ENCODE data around the gene RNU1-2.
"Not testable (repeated sequence)": the region's sequence is repeated elsewhere in the genome, so short reads cannot be mapped to it uniquely, and the experiment has no call there.

Gene RNU1-2

DNA sequence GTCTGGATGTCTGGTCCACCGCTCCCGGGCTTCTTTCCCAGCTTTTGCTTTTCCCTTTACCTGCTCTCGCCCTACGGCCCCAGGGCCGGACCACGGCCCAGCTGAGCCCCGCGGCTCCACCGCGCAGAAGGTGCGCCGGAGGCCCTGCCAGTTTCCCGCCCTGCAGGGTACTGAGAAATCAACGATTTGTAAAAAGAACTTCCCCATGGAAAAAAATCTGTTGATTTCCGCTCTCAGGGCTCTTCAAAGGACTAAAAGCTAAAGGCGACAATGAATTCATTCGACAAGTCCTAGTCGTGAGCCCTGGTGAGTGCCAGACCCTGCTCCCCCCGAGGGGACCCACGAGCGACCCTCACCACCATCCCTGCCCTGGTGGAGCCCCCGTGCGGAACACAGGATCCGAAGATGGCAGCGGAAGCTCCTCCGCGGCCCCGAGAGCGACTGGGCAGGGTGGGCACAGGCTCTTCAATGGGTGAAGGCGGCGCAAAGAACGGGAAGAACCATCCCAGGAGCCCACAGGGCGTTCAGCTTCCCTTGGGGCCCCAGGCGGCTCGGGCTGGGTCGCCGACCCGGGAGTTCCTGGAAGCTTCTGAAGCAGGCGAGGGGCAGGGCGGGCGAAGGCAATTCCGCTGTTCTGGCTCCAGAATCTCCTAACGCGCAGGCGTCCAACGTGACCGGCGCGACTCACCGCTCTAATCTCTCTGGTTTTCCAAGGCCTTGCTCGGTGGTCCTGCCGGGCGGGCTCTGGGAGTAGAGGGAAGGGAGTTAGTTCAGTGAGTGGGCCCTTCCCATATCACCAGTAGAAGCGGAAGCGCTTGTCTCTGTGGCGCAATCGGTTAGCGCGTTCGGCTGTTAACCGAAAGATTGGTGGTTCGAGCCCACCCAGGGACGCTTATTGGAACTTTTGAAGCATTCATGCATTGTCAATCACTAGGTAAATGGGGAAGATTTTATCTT, 6.6 kb upstream of the RNU1-2 start:
- peak; percentile 61 for DNase-seq (ENCODE audit: low read depth)

DNA sequence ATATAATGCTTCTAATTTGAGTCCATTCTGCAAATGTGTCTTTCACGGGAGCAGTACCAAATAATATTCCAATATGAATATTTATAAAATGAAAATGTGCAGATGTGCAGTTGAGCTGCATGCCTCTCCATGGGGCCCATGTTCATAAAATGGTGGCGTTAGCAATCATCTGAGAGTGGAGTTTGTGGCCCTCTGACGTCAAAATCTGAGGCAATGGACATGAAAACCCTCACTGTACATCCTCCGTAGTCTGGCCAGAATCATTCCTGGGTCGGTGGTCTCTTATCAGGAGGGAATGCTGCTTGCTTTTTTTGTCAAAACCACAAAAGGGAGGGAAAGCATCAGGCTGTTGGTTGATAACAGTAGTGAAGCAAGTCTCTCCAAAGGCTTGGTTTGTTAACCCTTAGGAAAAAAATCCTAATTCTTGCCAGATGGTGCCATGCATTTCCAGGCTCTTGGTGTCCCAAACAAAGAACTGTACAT, 5.2 kb upstream of the RNU1-2 start:
- DNase-seq (ENCODE audit: low read depth): not testable (repeated sequence)

DNA sequence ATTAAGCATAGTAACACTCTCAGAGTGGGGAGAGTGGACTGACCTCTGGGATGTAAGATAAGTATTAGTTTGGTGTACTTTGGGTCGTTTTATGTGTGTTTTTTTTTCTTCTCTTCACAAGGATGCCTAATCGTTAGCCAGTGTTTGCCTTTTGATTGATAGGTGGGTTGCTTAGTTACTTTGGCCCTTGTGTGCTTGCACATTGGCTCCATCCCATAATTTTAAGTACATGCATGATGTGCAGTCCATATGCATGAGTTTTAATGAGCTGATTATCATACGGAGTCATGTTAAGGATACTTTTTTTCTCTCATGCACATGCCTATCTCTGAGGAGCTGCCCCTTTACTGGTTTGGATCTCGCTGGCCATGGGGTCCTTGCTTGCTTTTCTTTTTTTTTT, 4.7 kb upstream of the RNU1-2 start:
- not testable (repeated sequence) for DNase-seq (ENCODE audit: low read depth)

GRCh38 chr1:16892978-16893525, 2.7 kb upstream of the RNU1-2 start:
- not testable (repeated sequence) for DNase-seq (ENCODE audit: low read depth)

GRCh38 chr1:16893796-16894195, 2.0 kb upstream of the RNU1-2 start:
- not testable (repeated sequence) for DNase-seq (ENCODE audit: low read depth)

- DNase-seq (ENCODE audit: low read depth): not testable (repeated sequence)
These were observed 1.4 kb upstream of the RNU1-2 start for GRCh38 chr1:16894338-16894737.

DNA sequence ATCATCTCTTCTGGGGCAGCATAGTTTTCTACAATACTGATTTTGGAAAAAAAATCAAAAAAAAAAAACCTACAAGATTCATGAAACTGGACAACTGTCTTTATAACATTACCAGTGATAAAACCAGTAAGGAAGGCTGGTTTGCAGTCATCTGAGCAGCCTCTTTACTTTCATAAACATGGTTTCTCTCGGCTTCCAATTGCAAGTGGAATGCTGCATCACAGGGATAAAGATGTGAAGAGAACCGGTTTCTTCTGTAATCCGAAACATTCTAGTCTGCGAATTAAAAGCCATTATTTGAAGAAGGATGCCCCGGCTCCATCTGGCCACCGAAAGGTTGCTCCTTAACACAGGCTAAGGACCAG, 565 bp upstream of the RNU1-2 start:
- DNase-seq (ENCODE audit: low read depth): not testable (repeated sequence)

- DNase-seq (ENCODE audit: low read depth): peak; percentile 73
These were observed 706 bp downstream of the RNU1-2 start for GRCh38 chr1:16896316-16897055.

GRCh38 chr1:16897653-16898052, 1.9 kb downstream of the RNU1-2 start:
- DNase-seq (ENCODE audit: low read depth): not testable (repeated sequence)

GRCh38 chr1:16898298-16898697, 2.5 kb downstream of the RNU1-2 start:
- DNase-seq (ENCODE audit: low read depth): not testable (repeated sequence)

DNA sequence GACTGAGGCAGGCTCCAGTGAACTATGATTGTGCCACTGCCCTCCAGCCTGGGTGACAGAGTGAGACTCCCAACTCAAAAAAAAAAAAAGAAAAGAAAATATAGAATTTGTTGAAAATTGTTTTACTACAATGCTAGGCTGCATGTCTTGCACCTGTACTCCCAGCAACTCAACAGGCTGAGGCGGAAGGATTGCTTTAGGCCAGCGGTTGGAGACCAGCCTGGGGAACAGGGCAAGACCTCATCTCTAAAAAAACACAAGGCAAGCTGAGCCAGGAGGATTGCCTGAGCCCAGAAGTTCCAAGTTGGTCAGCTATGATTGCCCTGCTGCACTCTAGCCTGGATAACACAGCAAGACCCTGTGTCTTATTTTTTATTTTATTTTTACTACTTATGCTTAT, 3.2 kb downstream of the RNU1-2 start:
- not testable (repeated sequence) for DNase-seq (ENCODE audit: low read depth)

- no peak for DNase-seq (ENCODE audit: low read depth)
These were observed 5.0 kb downstream of the RNU1-2 start for GRCh38 chr1:16900751-16901150.

DNA sequence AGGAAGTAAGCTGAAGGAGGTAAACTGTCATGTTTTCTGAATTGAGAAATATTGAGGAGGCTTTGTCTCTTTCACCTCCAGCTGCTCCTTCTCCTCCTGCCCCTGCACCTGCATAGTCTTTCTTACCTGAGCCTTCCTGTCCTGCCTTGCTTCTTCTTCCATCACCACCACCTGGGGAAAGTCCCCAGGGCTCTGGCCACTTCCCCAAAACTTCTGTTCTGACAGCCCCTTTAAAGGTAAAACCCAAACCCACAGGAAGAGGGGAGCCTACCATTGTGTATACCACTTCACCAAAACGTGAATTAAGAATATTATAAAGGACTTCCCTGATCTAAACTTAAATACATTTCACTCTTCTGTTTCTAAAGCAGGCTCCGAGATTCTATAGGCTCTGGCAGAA, 5.6 kb downstream of the RNU1-2 start:
- DNase-seq (ENCODE audit: low read depth): not testable (repeated sequence)

GRCh38 chr1:16903054-16903453, 7.3 kb downstream of the RNU1-2 start:
- DNase-seq (ENCODE audit: low read depth): no peak

DNA sequence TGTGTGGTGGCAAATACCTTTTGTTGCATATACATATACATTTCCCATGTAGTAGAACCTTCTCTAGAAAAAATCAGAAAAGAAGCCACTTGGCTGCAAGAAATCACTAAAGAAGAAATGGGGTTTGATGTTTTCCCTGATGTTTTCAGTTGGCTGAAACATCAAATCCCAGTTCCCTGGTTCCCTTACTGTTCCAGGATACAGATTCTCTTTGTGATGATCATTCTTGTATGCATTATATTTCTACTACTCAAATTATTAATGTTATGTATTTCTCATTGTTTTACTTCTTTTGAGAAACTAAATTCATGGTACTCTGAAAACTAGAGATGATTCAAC, 7.6 kb downstream of the RNU1-2 start:
- DNase-seq (ENCODE audit: low read depth): no peak

DNA sequence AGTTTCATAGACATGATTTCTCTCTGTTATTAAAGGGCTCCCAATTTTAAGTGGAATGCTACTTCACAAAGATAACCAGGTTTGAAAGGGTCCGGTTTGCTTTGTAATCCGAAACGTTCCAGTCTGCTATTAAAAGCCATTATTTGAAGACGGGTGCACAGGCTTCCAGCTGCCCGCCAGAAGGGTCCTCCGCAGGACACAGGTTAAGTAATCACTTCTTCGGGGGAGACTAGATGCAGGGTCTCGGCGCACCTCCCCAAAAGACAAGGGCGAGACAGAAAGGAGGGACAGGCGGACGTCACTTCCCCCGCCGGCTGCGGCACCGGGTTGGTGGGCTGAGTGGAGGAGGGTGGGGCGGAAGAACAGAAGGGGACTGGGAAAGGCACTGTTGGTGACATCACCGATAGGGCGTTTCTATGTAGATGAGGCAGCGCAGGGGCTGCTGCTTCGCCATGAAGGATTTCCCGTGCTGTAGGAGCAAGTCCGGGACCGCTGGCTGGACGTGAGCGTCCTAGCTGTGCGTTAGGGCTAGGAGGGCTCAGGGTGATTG, 8.9 kb downstream of the RNU1-2 start:
- DNase-seq (ENCODE audit: low read depth): peak; percentile 98

GRCh38 chr1:16905110-16905867, 9.5 kb downstream of the RNU1-2 start:
- no peak for DNase-seq (ENCODE audit: low read depth)

DNA sequence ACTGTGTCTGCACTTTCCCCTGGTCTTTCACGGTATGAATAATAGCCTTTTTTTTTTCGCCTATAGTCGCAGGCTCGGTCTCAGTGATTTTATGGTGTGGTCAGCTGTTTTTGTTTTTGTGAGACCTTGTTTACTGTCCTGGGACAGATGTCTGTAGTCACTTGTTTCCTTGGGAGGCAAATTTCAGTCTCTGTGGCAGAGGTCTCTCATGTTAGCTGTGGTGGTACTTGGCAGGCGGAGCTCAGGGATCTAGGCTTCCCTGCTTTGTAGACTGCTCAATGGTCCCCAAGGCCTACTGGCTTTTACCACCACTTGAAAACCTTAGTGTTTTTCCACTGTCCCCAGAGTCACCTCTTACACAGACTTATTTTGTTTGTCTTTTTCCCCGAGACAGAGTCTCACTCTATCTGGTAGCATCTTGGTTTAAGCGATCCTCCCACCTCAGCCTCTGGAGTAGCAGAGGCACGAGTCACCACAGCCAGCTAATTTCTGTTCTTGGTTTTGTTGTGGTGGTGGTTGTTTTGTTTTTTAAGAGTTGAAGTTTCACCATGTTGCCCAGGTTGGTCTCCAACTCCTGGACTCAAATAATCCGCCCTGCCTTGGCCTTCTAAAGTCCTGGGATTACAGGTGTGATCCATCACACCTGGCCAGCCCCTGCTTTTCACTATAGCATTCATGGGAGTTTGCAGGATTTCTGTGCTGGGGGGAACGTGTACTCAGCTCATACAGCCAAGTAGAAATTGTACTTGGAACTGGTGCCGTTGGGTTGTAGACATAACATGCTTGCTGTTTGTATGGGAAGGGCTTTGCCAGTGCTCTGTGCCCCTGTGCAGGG, 10.3 kb downstream of the RNU1-2 start:
- DNase-seq (ENCODE audit: low read depth): no peak

DNA sequence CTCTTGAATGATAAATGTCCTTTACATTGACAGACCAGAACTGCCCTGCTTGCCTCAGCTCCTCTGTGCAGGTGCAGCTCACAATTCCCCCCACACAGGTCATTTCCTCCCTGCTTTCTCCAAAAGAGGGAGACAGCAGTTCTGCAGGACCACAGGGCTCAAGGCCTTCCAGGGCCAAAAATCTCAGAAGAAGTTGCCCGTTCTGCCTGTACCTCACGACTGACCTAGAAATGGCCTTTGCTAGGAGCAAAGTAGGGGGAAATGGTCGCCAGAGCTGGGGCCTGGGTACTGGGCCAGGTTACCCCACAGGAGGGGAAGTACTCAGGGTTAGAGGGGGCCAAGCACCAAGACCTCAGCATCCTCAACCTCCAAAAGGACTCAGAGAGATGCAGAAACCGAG, 11.1 kb downstream of the RNU1-2 start:
- DNase-seq (ENCODE audit: low read depth): no peak

- DNase-seq (ENCODE audit: low read depth): no peak
These were observed 12.3 kb downstream of the RNU1-2 start for GRCh38 chr1:16907870-16908758.
